ENCODE measurements around the gene H2BK1.

Gene H2BK1

DNA sequence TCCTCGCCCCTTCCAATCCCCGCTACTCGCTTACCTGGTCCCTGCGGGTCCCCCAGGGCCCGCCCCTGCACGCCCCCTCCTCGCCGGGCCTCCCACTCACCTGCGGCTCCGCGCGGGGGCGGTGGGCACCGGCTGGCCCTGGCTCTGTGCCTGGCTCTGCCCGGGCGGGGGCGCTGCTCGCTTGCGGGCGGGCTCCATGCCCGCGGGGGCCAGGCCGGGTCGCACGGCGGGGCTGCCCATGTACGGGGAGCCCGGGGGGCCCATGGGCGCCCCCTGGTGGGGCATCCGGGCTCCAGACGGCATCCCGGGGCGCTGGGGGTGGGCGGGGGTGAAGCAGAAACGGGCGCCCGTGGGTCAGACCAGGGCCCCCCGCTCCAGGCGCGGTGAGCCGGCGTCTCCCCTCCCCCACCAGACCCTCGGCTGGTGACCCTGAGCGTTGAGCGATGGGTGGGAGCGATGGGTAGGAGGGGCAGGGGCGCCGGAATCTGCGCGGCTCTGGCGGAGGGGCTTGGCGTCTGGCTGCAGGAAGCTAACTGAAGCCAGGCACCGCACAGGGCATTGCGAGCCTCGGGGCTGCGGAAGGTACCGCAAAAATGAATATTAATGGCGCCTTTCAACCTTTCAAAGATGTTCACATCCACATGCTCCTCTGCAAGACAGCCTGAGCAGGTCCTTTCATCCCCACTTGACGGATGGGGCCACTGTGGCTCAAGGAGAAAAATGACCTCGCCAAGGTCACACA lies 35.2 kb upstream of the H2BK1 start:
- peak in 1 of 2 donors; percentile 48 for DNase-seq (ENCODE audit: low read depth in 2 of 2)

- DNase-seq (ENCODE audit: low read depth in 2 of 2), result no peak
Measured at GRCh38 chr7:151244841-151245346, 34.6 kb upstream of the H2BK1 start.

- no peak for DNase-seq (ENCODE audit: low read depth in 2 of 2)
Measured at GRCh38 chr7:151244196-151244840, 34.0 kb upstream of the H2BK1 start.

DNA sequence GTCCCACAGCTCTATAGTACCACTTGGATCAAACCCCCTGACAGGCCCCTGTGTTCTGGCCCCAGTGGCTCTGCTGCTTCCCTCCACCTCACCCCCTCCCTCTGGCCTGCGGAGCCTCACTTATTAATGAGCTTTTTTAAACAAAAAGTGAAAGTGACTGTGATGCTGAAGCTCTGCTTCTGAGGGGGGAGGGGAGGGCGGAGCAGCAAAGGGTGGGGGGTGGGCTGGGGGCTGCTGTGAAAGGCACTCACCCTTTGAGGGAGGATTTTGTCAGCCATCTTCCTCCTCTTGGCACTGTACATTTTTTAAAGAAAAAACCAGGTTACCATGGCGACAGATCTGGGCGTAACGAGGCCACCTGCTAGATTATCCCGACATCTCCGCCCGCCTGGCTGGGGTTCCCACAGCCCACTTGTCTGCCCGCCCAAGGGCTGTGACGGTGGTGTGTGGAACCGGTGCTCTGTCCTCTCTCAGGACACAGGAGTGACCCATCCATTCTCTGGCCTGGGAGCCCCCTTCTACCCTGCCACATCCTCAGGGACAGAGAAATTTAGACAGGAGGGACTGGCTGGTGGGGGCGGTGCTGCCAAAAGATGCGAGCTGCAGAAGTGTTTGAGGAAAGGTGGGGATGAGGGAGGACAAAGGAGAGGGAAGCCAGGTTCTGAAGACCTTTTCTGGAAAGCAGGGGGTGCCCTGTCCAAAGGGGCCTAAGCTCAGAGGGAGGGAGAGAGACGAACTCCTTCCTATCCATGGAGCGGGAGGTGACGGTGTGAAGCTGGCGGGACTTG lies 33.3 kb upstream of the H2BK1 start:
- DNase-seq (ENCODE audit: low read depth in 2 of 2), result no peak

DNA sequence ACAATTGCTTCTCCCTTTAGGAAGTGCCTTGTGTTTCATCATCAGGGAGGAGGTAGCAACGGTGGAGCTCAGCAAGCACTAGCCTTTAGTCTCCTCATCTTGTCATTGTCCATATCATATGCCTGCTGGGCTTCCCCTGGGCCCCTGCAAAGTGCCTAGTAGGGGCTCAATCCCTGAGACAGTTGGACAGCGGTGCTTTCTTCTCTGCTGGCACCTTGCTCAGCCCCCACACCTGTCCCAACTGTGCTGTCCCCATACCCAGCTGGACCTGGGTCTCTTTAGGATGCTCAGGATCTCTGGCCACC lies 32.7 kb upstream of the H2BK1 start:
- DNase-seq (ENCODE audit: low read depth in 2 of 2), result no peak

DNA sequence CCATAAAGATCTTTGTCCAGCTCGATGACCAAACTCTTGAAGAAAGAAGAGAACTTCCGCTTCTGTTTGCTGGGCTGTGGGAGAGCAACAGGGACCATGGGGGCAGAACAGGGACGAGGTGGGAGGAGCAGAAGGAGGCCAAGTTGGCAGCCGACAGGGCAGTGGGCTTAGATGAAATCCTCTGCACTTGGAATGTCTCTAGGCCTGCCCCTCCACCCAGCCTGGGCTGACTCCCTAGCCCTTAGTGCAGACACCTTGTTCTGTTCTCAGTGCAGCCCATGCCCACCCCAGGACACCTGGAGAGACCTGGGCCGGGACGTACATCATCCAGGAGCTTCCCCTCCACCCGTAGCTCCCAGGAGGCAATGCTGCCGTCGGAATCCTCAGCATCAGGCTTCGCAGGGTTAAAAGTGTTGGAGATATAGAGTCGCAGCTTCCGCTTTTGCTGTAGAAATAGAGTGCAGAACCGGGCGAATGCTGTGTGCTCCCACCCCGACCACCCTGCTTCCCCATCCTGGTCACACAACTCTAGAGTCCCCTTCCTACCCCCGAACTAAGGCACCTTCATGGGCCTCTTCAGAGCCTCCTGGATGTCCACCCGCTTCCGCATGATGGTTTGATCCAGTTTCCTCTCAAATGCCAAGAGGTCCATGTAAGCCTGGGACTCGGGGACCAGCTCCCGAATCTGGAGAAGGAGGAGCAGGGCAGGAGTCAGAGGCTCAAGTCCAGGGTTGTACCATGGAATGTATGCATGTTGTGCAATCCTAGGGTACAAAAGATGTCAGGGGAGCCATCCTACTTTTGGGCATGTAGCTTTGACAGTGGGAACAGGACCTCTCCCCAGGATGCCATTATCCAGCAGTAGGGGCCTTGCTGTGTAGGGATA lies 32.1 kb upstream of the H2BK1 start:
- no peak for DNase-seq (ENCODE audit: low read depth in 2 of 2)

GRCh38 chr7:151241755-151242096 lies 31.4 kb upstream of the H2BK1 start:
- no peak for DNase-seq (ENCODE audit: low read depth in 2 of 2)

GRCh38 chr7:151240942-151241754 lies 30.9 kb upstream of the H2BK1 start:
- no peak for DNase-seq (ENCODE audit: low read depth in 2 of 2)

DNA sequence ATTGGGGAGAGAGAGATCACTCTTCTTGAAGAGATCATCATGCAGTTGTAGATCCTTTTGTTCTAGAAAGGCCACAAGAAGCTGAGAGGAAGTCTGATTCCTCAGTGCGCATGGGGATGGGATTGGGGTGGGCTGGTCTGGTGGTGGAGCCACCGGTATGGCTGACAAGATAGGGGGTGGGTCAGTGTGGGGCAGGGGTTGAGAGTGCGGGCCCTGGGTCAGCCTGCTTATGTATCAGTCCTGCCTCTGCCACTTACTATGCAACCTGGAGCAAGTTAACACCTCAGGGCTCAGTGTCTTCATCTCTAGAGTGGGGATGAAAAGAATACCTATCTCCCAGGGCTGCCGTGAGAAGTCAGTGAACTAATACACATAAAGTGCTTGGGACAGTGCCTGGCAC lies 30.2 kb upstream of the H2BK1 start:
- no peak for DNase-seq (ENCODE audit: low read depth in 2 of 2)

GRCh38 chr7:151239837-151240459 lies 29.7 kb upstream of the H2BK1 start:
- DNase-seq (ENCODE audit: low read depth in 2 of 2), result no peak

GRCh38 chr7:151238924-151239836 lies 28.9 kb upstream of the H2BK1 start:
- DNase-seq (ENCODE audit: low read depth in 2 of 2), result no peak

- DNase-seq (ENCODE audit: low read depth in 2 of 2), result no peak
Measured at GRCh38 chr7:151238190-151238810, 28.0 kb upstream of the H2BK1 start.

DNA sequence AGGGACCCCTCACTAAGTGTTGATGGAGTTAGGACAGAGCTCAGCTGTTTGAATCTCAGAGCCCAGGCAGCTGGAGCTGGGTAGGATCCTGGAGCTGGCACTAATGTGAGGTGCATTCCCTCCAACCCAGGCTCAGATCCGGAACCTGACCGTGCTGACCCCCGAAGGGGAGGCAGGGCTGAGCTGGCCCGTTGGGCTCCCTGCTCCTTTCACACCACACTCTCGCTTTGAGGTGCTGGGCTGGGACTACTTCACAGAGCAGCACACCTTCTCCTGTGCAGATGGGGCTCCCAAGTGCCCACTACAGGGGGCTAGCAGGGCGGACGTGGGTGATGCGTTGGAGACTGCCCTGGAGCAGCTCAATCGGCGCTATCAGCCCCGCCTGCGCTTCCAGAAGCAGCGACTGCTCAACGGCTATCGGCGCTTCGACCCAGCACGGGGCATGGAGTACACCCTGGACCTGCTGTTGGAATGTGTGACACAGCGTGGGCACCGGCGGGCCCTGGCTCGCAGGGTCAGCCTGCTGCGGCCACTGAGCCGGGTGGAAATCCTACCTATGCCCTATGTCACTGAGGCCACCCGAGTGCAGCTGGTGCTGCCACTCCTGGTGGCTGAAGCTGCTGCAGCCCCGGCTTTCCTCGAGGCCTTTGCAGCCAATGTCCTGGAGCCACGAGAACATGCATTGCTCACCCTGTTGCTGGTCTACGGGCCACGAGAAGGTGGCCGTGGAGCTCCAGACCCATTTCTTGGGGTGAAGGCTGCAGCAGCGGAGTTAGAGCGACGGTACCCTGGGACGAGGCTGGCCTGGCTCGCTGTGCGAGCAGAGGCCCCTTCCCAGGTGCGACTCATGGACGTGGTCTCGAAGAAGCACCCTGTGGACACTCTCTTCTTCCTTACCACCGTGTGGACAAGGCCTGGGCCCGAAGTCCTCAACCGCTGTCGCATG lies 27.2 kb upstream of the H2BK1 start:
- no peak for DNase-seq (ENCODE audit: low read depth in 2 of 2)

DNA sequence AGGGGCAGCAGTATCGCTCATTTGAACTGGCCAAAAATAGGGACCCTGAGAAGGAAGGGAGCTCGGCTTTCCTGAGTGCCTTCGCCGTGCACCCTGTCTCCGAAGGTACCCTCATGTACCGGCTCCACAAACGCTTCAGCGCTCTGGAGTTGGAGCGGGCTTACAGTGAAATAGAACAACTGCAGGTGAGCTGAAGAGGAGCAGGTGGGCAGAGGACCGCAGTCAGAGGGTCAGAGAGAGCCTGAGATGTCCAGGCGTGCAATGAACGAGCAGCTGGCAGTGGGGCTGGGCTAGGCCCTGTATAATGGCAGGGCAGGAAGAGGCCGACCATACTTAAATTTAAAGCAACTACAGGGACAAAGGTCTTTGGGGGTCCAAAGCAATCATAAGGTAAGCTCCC lies 26.1 kb upstream of the H2BK1 start:
- no peak for DNase-seq (ENCODE audit: low read depth in 2 of 2)

- DNase-seq (ENCODE audit: low read depth in 2 of 2), result no peak
Measured at GRCh38 chr7:151235091-151235787, 25.0 kb upstream of the H2BK1 start.

DNA sequence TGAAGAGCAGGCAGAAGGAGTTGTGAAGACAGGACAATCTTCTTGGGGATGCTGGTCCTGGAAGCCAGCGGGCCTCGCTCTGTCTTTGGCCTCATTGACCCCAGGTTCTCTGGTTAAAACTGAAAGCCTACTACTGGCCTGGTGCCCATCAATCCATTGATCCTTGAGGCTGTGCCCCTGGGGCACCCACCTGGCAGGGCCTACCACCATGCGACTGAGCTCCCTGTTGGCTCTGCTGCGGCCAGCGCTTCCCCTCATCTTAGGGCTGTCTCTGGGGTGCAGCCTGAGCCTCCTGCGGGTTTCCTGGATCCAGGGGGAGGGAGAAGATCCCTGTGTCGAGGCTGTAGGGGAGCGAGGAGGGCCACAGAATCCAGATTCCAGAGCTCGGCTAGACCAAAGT lies 23.5 kb upstream of the H2BK1 start:
- no peak for DNase-seq (ENCODE audit: low read depth in 2 of 2)

Measured in stimulated activated CD8-positive, alpha-beta memory T cell treated with anti-CD3 and anti-CD28 coated beads, Interleukin-2, amount 100 ng/mL, for 1 hour (primary cell).